ENCODE measurements around the gene PUM1. TPM values are rescaled to one million over a fixed set of nuclear protein-coding genes. Genes with fewer than 3 reads are reported as not detected.

The PUM1 gene
- total RNA-seq, 1 experiment from 2014 or later, result 110 TPM

- POLR2A ChIA-PET, result interaction anchor here (1.2 kb wide), 1 partner anchor 8 kb away, joined by 6 read pairs; no protein-coding TSS in a partner anchor
- Mint-ChIP-seq H3K36me3 (ENCODE audit: insufficient read depth, unreplicated experiment) (no peaks in the 10 kb centered on the region), H3K27ac (ENCODE audit: low read depth, unreplicated experiment) (no peak overlapping the region), H3K4me1 (ENCODE audit: insufficient read depth, unreplicated experiment) (no peaks in the 10 kb centered on the region), H3K27me3 (ENCODE audit: insufficient read depth, unreplicated experiment) (no peaks in the 10 kb centered on the region), H3K9me3 (ENCODE audit: unreplicated experiment) (no peaks in the 10 kb centered on the region), H3K4me3 (ENCODE audit: unreplicated experiment) (no peak overlapping the region)
- CTCF ChIA-PET, result interaction anchor here (0.6 to 14.3 kb wide), 5 partner anchors 14 to 134 kb away, joined by 3 to 494 read pairs (median 9); no protein-coding TSS in a partner anchor
- no peak for DNase-seq (ENCODE audit: unreplicated experiment)
- intact Hi-C loops (cut with micrococcal nuclease), result no loop called here
- TF ChIP-seq CTCF (IDR thresholded peaks at IDR 0.05; ENCODE audit: unreplicated experiment), result no peak
- BruUV-seq (replicated peaks), result no TSS peak
Measured at GRCh38 chr1:30914931-30915330, 150.6 kb downstream of the PUM1 start.

DNA sequence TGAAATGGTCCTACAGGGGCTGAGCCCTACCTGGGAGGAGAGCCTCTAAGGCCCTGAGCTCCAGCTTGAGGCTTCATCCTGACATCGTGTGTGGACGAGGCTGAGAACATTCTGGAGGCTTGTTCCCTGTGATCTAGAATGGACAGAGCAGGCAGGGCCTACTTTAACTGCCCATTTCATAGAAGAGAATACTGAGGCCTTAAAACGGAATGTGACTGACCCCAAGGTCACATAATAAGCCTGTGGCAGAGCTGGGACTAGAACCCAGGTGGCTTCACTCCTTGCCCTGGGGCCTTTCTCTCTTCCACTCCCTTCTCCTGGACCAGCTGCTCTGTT is 151.0 kb downstream of the PUM1 start:
- CTCF ChIA-PET, result interaction anchor here (0.6 to 14.3 kb wide), 6 partner anchors 14 to 134 kb away, joined by 3 to 494 read pairs (median 6); no protein-coding TSS in a partner anchor
- BruUV-seq (replicated peaks), result no TSS peak
- Mint-ChIP-seq H3K9me3 (ENCODE audit: unreplicated experiment) (no peaks in the 10 kb centered on the region), H3K27ac (ENCODE audit: low read depth, unreplicated experiment) (no peak overlapping the region), H3K4me1 (ENCODE audit: insufficient read depth, unreplicated experiment) (peaks cover 3% of the 10 kb centered on the region), H3K36me3 (ENCODE audit: insufficient read depth, unreplicated experiment) (peaks cover 3% of the 10 kb centered on the region), H3K27me3 (ENCODE audit: insufficient read depth, unreplicated experiment) (no peaks in the 10 kb centered on the region), H3K4me3 (ENCODE audit: unreplicated experiment) (no peak overlapping the region)
- no peak for DNase-seq (ENCODE audit: unreplicated experiment)
- no peak for TF ChIP-seq CTCF (IDR thresholded peaks at IDR 0.05; ENCODE audit: unreplicated experiment)
- intact Hi-C loops (cut with micrococcal nuclease), result no loop called here
- POLR2A ChIA-PET, result interaction anchor here (0.6 to 1.2 kb wide), 2 partner anchors 9 to 187 kb away, joined by 4 to 6 read pairs; no protein-coding TSS in a partner anchor

GRCh38 chr1:30912913-30913652 is 152.4 kb downstream of the PUM1 start:
- intact Hi-C loops (cut with micrococcal nuclease), result no loop called here
- BruUV-seq (replicated peaks), result no TSS peak
- Mint-ChIP-seq H3K9me3 (ENCODE audit: unreplicated experiment) (no peaks in the 10 kb centered on the region), H3K27ac (ENCODE audit: low read depth, unreplicated experiment) (no peak overlapping the region), H3K36me3 (ENCODE audit: insufficient read depth, unreplicated experiment) (peaks cover 8% of the 10 kb centered on the region), H3K4me3 (ENCODE audit: unreplicated experiment) (no peak overlapping the region), H3K4me1 (ENCODE audit: insufficient read depth, unreplicated experiment) (peaks cover 8% of the 10 kb centered on the region), H3K27me3 (ENCODE audit: insufficient read depth, unreplicated experiment) (no peaks in the 10 kb centered on the region)
- ChIA-PET CTCF (interaction anchor here (0.6 to 14.3 kb wide), 12 partner anchors 9 to 194 kb away, joined by 3 to 494 read pairs (median 12); no protein-coding TSS in a partner anchor), POLR2A (interaction anchor here (0.9 to 5.2 kb wide), 5 partner anchors 13 to 194 kb away, joined by 3 to 41 read pairs (median 5); no protein-coding TSS in a partner anchor)
- DNase-seq (ENCODE audit: unreplicated experiment), result no peak
- TF ChIP-seq CTCF (IDR thresholded peaks at IDR 0.05; ENCODE audit: unreplicated experiment), result no peak

GRCh38 chr1:30912224-30912623 is 153.3 kb downstream of the PUM1 start:
- no peak for TF ChIP-seq CTCF (IDR thresholded peaks at IDR 0.05; ENCODE audit: unreplicated experiment)
- ChIA-PET CTCF (interaction anchor here (0.6 to 14.3 kb wide), 20 partner anchors 10 to 192 kb away, joined by 3 to 494 read pairs (median 6); no protein-coding TSS in a partner anchor), POLR2A (interaction anchor here (0.7 to 5.2 kb wide), 7 partner anchors 103 to 193 kb away, joined by 3 to 56 read pairs (median 19); no protein-coding TSS in a partner anchor)
- BruUV-seq (replicated peaks), result no TSS peak
- no peak overlapping the region for H3K27ac Mint-ChIP-seq (ENCODE audit: low read depth, unreplicated experiment)
- no peaks in the 10 kb centered on the region for H3K27me3 Mint-ChIP-seq (ENCODE audit: insufficient read depth, unreplicated experiment)
- no peak overlapping the region for H3K4me3 Mint-ChIP-seq (ENCODE audit: unreplicated experiment)
- H3K4me1 Mint-ChIP-seq (ENCODE audit: insufficient read depth, unreplicated experiment), result peaks cover 14% of the 10 kb centered on the region
- H3K36me3 Mint-ChIP-seq (ENCODE audit: insufficient read depth, unreplicated experiment), result peaks cover 8% of the 10 kb centered on the region
- no peak for DNase-seq (ENCODE audit: unreplicated experiment)
- intact Hi-C loops (cut with micrococcal nuclease), result no loop called here
- H3K9me3 Mint-ChIP-seq (ENCODE audit: unreplicated experiment), result no peaks in the 10 kb centered on the region

All from MCF 10A (cell line).